Adrenal gland (tissue), 5 donors: ENCODE measurements around the gene GEMIN4.

Experiments used
- CTCF ChIP-seq, 6 experiments: fragments of 450-650 bp in 4 of 6; fragments of 200-600 bp in 2 of 6; sonication (generic) in 1 of 6; IDR thresholded peaks; 1 replicate in 5 of 6; 2 replicates in 1 of 6; pipeline versions ENCODE4 v1.5.1 to v1.8.0; 2016 to 2021; ENCODE audit warnings: antibody characterized with exemption in 6 of 6, mild to moderate bottlenecking in 2 of 6, moderate library complexity in 1 of 6
- POLR2A ChIP-seq, 2 donors: fragments of 450-650 bp; IDR thresholded peaks; one replicate each; pipeline ENCODE4 v1.6.1; 2017; ENCODE audit warnings: antibody characterized with exemption in 2 of 2, mild to moderate bottlenecking in 2 of 2, moderate library complexity in 1 of 2
- donor health status: DM: no; HTN: no; CAD: no.

GRCh38 chr17:700504-701094, 51.5 kb downstream of the GEMIN4 start:
- TF ChIP-seq CTCF (IDR thresholded peaks at IDR 0.05), result peak; percentile 64 to 85 (median 71)
- no peak for TF ChIP-seq POLR2A (IDR thresholded peaks at IDR 0.05)
